Glomerular endothelial cell (primary cell): ENCODE results near the gene STRN4. TPM values are rescaled to one million over a fixed set of nuclear protein-coding genes. Genes with fewer than 3 reads are reported as not detected.
"Not testable (repeated sequence)": the region's sequence is repeated elsewhere in the genome, so short reads cannot be mapped to it uniquely, and the experiment has no call there.

Experiments
- DNase-seq: peaks from one replicate; pipeline ENCODE4 v3.0.0-alpha.2; 2011; ENCODE audit warnings: low read depth, low spot score; ENCODE audit errors: extremely low read depth
- total RNA-seq: library from RNA; depleted of rRNA; stranded (reverse); fragments of >200 nt; gene quantifications from 2 replicates; pipeline ENCODE4 v1.2.3, GENCODE V29; 2015

Gene STRN4
- total RNA-seq, 1 donor from 2014 or later: 175 TPM

DNA sequence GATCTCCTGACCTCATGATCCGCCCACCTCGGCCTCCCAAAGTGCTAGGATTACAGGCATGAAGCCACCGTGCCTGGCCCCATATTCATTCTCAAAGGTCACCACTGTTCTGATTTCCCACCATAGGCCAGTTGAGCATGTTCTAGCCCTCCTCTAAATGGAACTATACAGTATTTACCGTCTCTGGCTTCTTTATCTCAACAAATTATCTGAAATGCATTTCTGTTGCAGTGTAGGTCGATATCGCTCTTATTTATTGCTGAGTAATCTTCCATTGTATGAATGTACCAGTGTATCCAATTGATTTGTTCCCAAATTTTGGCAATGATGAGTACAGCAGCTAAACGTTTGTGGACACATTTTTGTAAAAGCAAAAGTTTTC is 26.8 kb upstream of the STRN4 start:
- DNase-seq: no peak

DNA sequence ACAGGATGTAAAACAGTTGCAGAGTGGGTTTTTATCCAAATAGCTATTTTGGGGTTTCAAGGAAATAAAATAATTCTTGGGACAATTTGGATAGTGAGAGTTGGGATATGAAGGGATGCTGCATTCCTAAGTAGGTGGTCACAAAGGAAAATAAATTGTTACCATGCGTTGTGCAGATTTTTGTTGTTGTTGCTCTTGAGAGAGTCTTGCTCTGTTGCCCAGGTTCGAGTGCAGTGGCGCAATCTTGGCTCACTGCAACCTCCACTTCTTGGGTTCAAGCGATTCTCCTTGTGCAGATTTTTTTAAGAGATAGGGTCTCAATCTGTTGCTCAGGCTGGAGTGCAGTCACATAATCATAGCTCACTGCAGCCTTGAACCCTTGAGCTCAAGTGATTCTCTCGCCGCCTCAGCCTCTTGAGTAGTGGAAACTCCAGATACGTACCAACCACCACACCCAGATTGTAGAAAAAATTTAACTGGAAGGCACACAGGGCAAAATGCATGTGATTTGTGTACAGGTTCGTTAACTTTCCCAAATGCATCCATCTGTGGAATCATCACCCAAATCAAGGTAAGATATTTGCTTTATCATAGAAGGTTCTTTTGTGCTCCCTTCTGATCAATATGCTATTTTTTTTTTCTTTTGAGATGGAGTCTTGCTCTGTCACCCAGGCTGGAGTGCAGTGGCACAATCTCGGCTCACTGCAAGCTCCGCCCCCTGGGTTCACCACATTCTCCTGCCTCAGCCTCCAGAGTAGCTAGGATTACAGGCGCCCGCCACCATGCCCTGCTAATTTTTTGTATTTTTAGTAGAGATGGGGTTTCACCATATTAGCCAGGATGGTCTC is 26.1 kb upstream of the STRN4 start:
- no peak for DNase-seq

DNA sequence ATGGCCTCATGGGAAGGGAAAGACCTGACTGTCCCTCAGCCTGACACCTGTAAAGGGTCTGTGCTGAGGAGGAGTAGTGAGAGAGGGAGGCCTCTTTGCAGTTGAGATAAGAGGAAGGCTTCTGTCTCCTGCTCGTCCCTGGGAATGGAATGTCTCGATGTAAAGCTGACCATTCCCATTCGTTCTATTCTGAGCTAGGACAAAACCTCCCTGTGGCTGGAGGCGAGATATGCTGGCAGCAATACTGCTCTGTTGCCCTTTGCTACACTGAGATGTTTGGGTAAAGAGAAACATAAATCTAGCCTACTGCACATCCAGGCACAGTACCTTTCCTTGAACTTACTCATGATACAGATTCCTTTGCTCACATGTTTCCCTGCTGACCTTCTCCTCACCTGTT is 22.5 kb upstream of the STRN4 start:
- DNase-seq: not testable (repeated sequence)

DNA sequence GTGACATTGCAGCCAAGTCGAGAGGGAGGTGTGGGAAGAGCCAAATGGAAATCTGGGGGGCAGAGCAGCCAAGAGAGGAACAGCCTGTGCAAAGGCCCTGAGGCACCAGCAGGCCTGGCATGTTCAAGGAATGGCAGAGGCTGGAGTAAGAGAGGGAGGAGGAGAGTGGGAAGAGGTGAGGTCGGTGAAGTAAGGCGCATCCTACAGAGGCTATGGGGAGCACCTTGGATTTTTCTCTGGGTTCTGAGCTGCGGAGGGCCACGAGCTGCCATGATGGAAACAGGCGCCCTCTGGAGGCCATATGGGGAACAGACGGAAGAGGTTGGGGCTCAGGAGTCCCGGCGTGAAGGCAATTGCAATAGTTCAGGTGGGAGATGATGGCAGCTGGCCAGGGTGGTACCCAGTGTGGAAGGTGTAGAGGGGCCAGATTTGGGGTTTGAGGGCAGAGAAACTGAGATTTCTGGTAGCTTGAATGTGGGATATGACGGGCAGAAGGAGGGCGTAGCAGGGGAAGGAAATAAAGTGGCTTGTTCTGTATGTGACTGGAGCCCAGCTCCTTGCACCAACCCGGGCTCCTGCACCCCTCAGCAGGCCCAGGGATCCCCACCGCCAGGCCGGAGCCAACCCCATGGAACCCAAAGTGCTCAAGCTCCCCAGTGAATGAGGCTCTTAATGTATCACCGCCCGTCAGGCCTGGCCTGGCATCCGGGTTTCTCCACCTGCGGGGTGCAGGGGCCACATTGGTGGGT is 20.5 kb upstream of the STRN4 start:
- DNase-seq: no peak

DNA sequence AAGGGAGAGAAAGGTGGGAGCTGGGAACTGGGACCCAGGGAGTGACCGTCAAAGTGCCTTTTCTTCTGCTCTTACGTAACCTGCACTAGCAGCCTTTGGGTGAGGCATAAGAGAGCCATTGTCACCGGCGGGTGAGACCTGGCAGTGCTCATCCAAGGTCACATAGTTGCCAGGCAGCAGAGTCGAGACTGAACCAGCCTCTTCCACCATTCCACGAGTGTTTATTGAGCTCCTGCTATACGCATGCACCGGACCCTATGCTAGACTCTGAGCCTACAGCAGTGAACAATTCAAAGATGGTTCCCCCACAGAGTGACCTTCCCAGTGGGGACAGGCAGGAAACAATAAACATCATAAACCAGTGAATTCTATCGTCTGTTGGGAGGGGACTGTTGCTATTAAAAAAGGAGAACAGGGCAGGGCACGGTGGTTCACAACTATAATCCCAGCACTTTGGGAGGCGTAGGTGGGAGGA is 18.6 kb upstream of the STRN4 start:
- DNase-seq: no peak

DNA sequence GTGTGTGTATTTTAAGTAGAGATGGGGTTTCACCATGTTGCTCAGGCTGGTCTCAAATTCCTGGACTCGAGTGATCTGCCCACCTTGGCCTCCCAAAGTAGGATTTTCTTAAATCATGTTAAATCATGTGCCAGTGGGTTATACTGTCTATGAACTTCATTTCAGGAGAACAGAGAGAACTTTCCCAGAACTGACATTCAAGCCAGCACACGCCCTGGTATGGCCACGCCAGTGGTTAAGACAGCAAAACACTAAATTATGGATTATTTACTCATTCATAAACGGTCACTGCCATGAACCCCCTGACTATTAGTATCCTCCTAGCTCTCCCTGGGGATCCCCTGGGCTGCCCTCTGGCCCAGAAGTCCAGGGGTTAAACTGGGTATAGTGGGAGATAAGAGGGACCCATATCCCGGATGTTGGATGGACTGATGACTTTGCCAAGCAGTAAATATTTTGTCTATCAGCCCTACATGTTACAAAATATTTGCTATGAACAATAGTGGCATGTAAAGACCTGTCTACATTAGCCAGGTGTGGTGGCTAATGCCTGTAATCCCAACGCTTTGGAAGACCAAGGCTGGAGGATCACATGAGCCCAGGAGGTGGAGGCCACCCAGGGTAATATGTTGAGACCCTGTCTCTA is 16.1 kb upstream of the STRN4 start:
- DNase-seq: no peak

DNA sequence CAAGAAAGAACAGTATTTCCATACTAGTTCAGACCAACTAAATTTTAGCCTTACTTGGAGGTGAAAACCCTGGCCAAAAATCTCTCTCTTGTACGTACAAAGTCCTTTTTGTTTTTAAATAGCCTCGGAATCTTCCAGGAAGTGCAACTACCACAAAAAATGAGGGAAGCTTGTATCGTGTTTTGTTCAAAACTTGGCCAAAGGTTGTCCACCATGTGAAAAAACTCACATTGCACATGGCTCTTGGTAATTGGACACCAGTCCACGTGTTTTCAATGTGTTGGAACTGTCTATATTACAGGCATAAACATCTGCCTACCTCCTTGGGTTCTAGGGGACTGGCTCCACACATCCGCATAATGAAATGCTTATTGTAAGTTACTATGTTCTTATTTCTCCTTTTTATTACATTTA is 15.2 kb upstream of the STRN4 start:
- no peak for DNase-seq

DNA sequence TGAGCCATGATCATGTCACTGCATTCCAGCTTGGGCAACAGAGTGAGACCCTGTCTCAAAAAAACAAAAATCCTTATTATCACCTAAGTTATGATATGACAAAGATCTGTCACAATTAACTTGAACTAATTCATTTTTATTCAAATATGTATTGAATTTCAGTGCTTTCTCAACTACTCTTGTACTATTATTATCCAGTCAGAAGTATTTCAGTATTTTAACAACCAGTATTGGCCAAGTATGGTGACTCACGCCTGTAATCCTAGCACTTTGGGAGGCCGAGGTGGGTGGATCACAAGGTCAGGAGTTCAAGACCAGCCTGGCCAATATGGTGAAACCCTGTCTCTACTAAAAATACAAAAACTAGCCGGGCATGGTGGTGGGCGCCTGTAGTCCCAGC is 14.6 kb upstream of the STRN4 start:
- DNase-seq: not testable (repeated sequence)

DNA sequence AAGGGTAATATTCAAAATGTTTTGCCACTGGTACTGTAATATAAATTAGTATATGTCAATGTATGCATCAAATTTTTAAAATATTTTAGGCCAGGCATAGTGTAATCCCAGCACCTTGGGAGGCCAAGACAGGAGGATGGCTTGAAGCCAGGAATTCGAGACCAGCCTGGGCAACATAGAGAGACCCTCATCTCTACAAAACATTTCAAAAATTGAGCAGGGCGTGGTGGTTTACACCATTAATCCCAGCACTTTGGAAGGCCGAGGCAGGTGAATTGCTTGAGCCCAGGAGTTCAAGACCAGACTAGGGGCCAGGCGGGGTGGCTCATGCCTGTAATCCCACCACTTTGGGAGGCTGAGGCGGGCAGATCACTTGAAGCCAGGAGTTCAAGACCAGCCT is 14.1 kb upstream of the STRN4 start:
- no peak for DNase-seq

DNA sequence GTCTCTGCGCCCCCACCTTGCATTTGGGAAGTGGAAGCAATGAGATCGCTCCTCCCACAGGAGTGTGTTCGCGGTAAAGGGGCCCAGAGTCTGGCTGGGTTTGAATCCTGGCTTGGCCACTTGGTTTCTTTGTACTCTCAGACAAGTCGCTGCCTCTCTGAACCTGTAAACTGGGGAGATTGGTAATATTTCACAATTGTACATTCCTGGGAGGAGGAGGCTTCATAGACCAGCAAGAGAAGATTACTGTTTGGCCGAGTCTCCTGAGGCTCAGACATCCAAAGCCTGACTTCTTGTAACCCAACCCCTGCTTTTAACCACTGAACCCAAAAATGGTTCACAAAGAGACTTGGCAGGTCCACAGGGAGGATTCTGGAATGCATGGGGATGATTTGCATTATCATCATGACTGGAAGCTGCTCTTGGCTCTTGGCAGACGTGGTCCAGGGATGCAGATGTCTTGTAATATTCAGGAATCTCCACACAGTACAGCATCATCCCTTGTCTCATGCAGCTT is 13.6 kb upstream of the STRN4 start:
- no peak for DNase-seq

DNA sequence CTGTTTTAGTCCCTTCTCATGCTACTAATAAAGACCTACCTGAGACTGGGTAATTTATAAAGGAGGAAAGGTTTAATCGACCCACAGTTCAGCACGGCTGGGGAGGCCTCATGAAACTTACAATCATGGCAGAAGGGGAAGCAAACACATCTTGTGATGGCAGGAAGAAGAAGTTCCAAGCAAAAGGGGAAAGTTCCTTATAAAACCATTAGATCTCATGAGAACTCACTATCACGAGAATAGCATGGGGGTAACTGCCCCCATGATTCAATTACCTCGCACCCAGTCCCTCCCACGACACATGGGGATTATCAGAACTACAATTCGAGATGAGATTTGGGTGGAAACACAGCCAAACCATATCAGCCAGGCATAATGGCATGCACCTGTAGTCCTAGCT is 13.0 kb upstream of the STRN4 start:
- no peak for DNase-seq

DNA sequence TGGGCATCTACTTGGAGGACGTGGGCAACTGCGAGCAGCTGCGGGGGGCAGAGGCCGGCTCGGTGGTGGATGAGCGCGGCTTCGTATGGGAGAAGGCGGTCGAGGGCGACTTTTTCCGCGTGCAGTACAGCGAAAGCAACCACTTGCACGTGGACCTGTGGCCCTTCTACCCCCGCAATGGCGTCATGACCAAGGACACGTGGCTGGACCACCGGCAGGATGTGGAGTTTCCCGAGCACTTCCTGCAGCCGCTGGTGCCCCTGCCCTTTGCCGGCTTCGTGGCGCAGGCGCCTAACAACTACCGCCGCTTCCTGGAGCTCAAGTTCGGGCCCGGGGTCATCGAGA is 10.3 kb upstream of the STRN4 start:
- no peak for DNase-seq

DNA sequence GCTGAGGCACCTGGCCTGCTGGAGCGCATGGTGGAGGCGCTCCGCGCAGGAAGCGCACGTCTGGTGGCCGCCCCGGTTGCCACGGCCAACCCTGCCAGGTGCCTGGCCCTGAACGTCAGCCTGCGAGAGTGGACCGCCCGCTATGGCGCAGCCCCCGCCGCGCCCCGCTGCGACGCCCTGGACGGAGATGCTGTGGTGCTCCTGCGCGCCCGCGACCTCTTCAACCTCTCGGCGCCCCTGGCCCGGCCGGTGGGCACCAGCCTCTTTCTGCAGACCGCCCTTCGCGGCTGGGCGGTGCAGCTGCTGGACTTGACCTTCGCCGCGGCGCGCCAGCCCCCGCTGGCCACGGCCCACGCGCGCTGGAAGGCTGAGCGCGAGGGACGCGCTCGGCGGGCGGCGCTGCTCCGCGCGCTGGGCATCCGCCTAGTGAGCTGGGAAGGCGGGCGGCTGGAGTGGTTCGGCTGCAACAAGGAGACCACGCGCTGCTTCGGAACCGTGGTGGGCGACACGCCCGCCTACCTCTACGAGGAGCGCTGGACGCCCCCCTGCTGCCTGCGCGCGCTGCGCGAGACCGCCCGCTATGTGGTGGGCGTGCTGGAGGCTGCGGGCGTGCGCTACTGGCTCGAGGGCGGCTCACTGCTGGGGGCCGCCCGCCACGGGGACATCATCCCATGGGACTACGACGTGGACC is 9.7 kb upstream of the STRN4 start:
- no peak for DNase-seq

DNA sequence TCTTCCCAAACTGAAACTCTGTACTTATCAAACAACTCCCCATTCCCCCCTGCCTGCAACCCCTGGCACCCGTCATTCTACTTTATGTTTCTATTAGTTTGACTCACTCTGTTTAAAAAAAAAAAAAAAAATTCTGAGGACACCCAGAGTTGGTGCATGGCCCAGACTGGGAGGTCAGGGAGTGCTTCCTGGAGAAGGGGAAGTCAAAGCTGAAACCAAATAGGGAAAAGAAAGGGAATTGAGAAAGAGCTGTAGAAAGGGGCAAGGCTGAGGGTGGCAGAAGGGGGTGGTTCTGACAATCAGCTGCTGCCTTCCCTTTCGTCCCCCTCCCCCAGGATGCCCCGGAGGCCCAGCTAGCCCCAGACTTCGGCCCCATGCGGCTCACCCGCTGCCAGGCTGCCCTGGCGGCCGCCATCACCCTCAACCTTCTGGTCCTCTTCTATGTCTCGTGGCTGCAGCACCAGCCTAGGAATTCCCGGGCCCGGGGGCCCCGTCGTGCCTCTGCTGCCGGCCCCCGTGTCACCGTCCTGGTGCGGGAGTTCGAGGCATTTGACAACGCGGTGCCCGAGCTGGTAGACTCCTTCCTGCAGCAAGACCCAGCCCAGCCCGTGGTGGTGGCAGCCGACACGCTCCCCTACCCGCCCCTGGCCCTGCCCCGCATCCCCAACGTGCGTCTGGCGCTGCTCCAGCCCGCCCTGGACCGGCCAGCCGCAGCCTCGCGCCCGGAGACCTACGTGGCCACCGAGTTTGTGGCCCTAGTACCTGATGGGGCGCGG is 9.0 kb upstream of the STRN4 start:
- DNase-seq: peak; percentile 27

DNA sequence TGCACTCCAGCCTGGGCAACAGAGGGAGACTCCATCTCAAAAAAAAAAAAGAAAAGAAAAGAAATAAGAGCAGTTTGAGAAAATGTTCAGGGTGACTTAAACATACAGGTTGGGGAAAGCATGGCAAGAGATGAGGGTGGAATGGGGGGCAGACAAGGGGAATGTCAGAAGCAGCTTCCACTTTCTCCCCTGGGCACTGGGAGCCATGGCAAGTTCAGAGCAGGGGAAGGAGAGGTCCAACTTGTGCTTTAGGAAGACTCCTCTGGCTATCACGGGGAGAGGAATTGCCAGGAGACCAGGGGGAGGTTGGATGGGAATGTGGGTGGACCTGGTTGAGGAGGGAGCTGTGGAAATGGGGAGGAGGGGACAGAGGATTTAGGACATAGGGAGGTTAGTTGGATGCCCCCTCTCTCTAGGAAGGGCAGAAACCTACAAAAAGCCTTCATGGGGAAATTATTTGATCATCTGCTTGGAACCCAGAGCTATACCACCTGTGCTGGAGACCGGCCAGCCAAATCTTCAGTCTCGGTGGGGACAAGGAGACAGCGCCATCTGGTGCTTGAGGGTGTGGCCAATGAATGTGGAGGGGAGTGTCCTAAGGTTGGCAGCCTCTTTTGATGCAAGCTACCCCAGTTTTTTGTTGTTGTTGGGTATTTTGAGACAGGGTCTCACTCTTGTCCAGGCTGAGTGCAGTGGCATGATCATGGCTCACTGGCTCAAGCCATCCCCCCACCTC is 7.3 kb upstream of the STRN4 start:
- DNase-seq: no peak

DNA sequence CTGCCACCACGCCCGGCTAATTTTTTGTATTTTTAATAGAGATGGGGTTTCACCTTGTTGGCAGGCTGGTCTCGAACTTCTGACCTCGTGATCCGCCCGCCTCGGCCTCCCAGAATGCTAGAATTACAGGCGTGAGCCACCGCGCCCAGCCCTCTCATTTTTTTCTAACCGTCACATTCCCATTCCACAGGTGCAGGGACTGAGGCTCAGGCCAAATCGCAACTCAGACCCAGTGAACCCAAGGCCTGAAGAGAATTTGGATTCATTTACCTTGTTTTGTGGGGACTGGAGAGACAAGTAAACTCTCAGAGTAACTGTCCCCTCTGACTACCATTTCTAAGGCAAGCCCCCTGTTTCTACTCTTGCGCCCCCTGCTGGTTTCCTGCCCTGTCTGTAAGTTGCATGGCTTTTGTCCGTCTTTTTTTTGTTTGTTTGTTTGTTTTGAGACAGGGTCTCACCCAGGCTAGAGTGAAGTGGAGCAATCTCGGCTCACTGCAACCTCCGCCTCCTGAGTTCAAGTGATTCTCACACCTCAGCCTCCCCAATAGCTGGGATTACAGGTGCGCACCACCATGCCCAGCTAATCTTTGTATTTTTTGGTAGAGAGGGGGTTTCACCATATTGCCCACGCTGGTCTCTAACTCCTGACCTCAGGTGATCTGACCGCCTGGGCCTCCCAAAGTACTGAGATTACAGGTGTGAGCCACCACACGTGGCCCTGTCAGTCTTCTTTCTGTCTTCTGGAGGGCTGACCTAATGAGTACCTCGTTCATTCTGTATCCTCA is 2.3 kb upstream of the STRN4 start:
- no peak for DNase-seq

DNA sequence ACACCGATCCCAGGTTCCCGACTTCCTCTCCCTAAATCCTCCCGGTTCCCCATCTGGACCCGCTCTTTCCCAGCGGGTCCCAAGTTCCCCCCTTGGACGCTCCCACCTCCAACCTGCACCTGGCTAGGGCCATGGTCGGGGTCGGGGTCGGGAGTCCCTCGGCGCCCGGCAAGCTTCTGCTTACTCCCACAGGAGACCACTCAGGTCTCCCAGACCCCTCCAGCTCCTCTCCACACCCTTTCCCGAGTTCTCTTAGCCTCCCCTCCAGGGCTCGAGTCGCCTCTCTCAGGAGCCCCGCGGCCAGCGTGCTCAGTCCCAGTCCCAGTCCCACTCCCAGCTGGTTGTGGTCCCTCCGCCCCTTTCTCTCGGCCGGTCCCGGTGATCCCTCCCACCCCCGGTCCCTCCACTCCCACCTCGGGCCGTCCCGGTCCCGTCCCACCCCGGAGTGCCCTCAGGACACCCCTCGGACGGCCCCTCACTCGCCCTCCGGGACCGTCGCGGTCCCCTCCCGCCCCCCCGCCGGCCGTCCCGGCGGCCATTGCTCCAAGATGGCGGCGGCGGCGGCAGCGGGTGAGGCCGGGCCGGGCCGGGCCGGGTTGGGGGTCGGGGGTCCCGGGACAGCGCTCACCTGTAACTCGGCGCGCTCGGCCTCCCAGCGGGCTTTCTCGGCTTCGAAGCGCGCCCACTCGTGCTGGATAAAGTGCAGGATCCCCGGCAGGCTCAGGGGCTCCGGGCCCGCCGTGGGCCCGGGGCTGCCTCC is 549 bp downstream of the STRN4 start, which contains the start of gene FKRP:
Gene FKRP (plus strand): TSS at position 537 of the 760 bp plus-strand sequence. CDS start 9,394 bp downstream, outside the sequence.
- DNase-seq: no peak

DNA sequence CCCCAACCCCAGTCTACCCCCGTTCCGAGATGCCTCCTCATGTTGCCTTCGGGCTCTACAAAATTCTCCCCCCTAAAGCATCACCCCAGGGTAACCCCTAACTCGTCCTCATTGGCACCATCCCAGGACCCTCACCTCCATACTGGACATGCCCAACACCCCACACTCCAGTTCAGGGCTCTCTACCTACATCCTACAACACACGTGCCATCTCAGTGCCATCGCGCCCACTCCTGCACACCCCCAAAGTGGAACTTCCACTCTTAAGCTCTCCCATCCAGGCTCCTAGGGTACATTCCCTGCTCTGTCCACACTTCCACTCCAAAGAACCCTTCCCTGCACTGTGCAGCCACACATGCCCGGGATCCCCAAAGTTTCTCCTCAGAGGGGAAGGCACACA is 1.2 kb downstream of the STRN4 start:
- DNase-seq: no peak
